Middle frontal gyrus (tissue), 1 donor: Measurements from ENCODE around the gene C1RL.
"Not testable (repeated sequence)": the region's sequence is repeated elsewhere in the genome, so short reads cannot be mapped to it uniquely, and the experiment has no call there.

Source experiments
- DNase-seq: peaks from one replicate; pipeline ENCODE4 v3.0.0-alpha.2; 2015; ENCODE audit warnings: low spot score; ENCODE audit errors: extremely low spot score

The C1RL gene

DNA sequence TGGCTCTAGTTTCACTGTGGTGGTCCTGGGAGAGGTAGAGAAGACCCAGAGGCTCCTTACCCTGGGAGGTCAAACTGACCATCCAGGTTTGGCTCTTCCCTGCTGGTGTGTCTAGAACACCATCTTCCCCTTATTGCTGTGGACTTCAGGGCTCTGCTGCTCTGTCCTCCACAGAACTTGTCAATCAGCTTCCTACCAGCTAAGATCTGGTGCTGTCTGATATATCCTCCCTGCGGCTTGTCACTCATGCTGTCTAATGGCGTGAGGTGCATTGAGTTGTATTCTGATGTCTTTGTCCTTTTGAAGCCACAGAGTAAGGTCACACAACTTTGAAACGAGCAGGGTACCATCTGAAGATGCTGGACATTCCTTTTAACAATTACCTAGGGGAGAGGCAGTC, 7.2 kb upstream of the C1RL start:
- no peak for DNase-seq

DNA sequence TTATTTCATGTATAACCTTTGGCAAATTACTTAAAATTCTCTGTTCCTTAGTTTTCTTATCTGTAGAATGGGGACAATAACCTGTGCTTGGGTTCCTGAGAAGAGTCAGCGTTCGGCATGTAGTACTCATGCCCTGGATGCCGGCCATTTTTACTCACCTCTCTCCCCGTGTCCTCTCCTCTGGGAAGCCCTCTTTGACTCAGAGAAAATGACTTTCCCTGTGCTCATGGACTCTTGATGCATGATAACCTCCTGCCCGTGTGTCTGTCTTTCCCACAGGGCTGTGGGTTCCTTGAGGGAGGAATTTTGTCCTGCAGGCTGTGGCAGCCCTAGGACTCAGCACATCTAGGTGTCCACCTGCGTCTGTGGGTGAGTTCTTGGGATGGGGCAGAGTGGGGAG, 5.8 kb upstream of the C1RL start:
- DNase-seq, result no peak

GRCh38 chr12:7114008-7114407, 5.0 kb upstream of the C1RL start:
- DNase-seq, result no peak

DNA sequence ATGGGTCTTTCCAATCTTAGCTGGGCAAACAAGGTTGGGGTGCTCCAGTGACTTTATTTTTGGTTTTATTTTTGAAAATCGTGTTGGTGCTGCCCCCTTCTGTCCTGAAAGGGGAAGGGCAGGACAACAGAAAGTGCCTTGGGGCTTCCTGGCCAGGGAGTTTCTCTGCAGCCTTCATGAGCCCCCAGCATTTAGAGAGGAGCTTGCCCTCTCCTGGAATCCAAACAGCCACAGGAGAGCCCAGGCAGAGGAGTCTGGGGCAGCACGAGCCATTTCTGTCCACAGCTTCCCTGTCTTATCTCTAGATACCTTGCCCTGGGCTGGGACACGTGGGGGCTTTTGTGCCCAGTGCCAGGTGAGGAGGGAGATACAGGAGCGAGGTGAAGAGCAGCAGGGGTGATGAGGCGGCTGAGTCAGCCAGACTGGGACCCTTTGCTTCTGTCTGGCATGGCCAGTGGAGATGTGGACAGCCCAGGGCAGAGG, 4.4 kb upstream of the C1RL start:
- DNase-seq, result no peak

DNA sequence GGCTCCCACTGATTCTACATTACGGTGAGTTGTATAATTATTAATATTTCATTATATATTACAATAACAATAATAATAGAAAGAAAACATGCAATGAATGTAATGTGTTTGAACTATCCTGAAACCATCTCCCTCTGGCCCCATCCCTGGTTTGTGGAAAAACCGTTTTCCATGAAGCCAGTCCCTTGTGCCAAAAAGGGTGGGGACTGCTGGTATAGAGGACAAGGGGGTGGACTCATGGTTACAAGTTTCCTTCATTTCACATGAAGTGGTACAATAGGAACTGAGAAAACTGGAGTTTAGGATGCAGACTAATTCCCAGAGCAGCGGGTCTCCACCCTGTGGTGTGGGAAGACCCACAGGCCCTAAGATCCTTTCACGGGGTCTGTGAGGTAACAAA, 3.0 kb upstream of the C1RL start:
- no peak for DNase-seq

- DNase-seq, result no peak
Observed at GRCh38 chr12:7110661-7111060, 1.6 kb upstream of the C1RL start.

GRCh38 chr12:7109572-7109920, 532 bp upstream of the C1RL start:
- DNase-seq, result no peak

DNA sequence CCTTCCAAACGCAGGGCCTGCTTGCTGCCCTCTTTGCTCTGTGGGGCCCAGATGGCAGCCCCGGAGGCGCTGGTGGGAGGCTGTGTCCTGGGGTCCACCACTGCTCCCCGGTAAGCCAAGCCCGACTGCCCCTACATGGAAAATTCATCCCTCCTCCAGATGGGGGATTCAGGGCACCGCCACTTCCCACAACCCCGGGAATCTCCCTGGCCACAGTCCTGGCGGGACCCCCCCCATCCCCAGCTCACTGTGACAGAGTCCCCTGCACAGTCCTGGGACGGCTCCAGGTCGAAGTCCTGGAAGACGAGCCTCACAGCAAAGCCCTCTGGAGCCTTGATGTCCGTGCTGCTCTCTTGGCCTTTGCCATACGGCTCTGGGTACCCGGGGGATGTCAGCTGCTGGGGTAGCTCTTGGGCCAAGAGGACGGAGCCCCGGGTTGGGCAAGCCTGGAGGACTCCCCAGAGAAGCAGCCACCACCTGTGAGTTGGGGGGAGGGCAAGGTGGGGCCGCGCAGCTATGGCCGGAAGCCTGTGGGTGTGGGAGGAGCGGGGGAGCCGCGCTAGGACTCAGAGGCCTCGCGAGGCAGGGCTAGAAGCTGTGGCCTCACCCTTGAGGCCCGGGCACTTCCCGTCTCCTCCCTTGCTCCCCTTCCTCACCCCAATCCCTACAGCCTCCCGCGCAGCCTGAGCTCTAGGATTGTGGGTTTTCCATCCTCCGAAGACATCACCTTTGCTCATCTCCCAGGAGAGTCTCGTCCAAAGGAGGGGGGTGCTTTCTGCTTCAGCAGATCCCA, 815 bp downstream of the C1RL start:
- no peak for DNase-seq

DNA sequence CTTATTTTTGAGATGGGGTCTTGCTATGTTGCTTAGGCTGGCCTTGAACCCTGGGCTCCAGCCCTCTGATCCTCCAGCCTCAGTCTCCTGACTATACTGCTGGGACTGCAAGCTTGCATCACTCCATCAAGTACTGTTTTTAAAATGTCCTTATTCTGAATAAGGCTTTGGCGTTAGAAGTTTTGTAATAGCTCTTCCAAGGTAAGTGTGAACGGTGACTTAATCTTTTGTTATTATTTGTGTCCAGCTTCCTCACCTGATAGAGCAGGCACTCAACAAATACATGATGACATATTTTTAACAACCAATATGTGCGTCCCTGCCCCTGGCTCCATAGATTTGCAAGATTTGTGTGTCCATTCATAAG, 1.4 kb downstream of the C1RL start:
- no peak for DNase-seq

DNA sequence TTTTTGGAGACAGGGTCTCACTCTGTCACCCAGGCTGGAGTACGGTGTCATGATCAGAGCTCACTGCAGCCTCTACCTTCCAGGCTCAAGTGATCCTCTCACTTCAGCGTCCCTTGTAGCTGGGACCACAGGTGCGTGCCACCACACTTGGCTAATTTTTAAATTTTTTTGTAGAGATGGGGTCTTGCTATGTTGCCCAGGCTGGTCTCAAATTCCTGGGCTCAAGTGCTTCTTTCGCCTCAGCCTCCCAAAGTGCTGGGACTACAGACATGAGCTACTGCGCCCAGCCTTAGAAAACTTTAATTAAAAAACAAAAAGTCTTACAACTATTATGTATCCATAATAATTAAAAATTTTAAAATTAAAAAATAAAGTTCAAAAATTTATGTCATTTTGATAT, 1.8 kb downstream of the C1RL start:
- not testable (repeated sequence) for DNase-seq

DNA sequence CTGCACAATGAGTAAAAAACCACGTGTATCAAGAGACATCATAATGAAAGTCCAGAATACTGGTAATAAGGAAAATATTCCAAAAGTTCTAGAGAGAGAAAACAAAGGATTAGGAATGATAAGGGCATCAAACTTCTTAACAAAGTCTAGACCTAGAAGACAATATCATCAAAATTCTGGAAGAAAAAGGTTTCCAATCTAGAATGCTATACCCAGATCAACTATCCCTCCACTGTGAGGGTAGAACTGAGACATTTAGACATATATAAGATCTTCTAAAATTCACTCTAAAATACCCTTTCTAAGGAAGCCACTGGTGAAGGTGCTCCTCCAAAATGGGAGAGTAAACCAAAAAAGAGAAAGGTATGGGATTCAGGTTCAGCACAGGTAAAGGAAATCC, 2.9 kb downstream of the C1RL start:
- DNase-seq, result no peak

- DNase-seq, result no peak
Observed at GRCh38 chr12:7103837-7104584, 5.0 kb downstream of the C1RL start.

- no peak for DNase-seq
Observed at GRCh38 chr12:7102582-7102981, 6.4 kb downstream of the C1RL start.

GRCh38 chr12:7101694-7102131, 7.3 kb downstream of the C1RL start:
- DNase-seq, result no peak

GRCh38 chr12:7101047-7101693, 7.8 kb downstream of the C1RL start:
- DNase-seq, result no peak

DNA sequence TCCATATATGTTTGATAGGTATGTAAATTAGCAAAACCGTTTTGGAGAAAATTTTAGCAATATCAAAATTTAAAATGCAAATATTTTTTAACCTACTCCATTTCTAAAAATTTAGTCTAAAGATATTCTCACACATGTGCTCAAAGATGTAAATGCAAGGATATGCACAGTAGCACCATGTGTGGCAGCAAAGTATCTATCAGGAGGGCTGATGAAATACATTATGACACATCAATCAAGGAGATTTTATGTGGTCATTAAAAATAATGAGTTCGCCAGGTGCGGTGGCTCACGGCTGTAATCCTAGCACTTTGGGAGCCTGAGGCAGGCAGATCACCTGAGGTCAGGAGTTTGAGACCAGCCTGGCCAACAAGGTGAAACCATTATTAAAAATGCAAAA, 8.8 kb downstream of the C1RL start:
- no peak for DNase-seq

- DNase-seq, result no peak
Observed at GRCh38 chr12:7099290-7099996, 9.6 kb downstream of the C1RL start.

- no peak for DNase-seq
Observed at GRCh38 chr12:7096979-7097378, 12.0 kb downstream of the C1RL start.

DNA sequence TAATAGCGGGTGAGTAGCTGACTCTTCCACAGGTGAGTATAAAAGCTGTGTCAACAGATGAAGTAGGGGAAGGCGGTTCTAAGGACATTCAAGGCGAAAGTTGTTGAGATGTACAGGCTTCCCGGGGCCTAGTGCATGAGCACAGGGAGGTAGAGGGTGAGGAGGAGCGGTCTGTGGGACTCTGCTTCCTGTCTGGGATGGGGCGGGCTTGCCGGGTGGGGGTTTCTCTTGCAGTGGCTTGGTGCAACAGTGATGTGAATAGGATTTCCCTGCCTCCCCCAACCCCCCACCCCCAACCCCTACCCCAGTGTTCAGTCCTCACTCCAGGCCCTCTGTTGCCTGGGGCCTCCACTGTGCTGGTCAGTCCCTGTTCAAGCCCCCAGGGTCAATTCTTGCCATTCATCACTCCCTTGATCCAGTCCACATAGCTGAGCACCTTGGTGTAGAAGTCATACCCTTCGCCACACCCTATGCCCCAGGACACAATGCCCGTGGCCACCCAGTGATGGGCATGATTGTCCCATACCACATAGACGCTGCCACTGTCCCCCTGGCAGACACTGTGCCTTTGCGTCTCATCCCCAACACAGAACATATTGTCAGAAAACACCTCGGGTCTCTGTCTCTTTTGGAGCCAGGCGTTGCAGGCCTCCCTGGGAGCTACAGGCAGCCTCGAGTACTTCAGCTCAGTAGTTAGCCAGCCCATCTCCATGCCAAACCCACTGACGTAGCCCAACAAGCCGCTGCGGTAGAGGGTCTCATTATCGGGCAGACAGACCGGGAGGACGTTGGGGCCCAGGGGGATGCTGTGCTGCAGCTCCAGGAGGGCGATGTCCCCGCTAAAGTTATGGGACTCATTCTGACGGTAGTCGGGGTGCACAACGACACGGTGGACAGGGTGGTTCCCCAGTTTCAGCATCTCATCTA, 12.7 kb downstream of the C1RL start:
- DNase-seq, result no peak

DNA sequence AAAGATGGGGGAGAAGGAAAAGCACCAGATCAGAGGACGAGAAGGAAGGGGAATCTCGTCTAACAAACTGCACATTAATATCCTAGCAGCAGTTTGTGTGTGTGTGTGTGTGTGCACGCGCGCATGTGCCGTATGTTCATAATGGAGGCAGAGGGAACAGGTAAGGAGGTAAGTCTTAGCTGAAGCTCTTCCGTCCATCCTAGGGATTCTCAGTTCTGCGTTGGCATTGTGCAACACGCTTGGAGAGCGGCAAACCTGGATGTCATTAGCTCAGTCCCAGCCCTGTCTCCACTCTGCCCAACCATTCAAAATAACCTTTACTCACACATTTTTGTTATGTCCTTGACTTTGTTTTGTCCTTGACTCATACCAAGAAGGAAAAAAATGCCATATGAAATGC, 15.1 kb downstream of the C1RL start:
- no peak for DNase-seq

- DNase-seq, result no peak
Observed at GRCh38 chr12:7093486-7093885, 15.5 kb downstream of the C1RL start.
